Neural progenitor cell (in vitro differentiated cells): ENCODE results near the gene RBM33.

Source experiments
- EZH2 ChIP-seq: fragments of 200-600 bp; sonication (generic); IDR thresholded peaks from 2 replicates; pipeline ENCODE4 v1.6.1; 2017; ENCODE audit warnings: antibody characterized with exemption, mild to moderate bottlenecking, moderate library complexity
- TF ChIP-seq, protein P1 (sequence below): fragments of 200-600 bp; sonication (generic); IDR thresholded peaks from 2 replicates; pipeline ENCODE4 v1.5.1; 2017; ENCODE audit warnings: antibody characterized with exemption, mild to moderate bottlenecking

DNA sequence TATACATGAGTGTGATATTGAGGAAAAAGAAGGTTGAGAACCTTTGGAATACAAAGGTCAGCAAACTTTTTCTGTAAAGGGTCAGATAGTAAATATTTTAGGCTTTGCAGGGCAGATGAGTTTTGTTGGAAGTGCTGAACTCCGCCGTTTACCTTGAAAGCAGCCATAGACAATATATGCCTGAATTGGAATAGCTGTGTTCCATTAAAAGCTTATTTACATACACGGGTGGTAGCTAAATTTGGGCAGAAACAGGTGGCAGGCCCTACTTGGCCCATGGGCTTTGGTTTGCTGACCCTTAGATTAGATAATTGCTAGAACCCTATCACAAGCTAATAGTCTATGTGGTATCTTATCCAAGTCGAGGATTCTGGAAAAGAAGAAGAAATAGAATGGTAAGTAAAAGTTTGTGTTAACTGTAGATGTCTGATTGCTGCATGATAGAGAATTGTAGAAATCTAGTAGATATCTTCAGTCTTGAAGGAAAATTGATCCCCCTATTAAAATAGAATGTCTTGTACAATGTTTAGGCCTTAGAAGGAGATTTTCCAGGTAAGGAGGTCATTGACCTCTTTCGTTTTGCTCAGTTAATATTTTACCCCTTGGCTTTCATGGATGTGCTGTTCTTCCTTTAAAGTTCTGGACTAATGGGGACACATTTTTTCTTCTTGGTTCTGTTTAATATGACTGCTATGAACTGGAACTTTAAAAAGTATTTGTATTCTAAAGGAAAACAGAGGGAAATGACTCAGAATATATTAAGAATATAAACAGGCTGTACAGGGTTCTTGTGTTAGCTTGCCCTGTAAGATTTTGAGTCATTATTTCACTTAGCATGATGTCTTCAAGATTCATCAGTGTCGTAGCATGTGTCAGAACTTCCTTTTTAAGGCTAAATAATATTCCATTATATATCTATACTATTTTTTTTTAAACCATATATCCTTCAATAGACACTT, 8.0 kb downstream of the RBM33 start:
- TF ChIP-seq, protein P1, sequence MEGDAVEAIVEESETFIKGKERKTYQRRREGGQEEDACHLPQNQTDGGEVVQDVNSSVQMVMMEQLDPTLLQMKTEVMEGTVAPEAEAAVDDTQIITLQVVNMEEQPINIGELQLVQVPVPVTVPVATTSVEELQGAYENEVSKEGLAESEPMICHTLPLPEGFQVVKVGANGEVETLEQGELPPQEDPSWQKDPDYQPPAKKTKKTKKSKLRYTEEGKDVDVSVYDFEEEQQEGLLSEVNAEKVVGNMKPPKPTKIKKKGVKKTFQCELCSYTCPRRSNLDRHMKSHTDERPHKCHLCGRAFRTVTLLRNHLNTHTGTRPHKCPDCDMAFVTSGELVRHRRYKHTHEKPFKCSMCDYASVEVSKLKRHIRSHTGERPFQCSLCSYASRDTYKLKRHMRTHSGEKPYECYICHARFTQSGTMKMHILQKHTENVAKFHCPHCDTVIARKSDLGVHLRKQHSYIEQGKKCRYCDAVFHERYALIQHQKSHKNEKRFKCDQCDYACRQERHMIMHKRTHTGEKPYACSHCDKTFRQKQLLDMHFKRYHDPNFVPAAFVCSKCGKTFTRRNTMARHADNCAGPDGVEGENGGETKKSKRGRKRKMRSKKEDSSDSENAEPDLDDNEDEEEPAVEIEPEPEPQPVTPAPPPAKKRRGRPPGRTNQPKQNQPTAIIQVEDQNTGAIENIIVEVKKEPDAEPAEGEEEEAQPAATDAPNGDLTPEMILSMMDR, result no peak
- no peak for TF ChIP-seq EZH2
